ENCODE results near the gene POLE4.

The POLE4 gene

DNA sequence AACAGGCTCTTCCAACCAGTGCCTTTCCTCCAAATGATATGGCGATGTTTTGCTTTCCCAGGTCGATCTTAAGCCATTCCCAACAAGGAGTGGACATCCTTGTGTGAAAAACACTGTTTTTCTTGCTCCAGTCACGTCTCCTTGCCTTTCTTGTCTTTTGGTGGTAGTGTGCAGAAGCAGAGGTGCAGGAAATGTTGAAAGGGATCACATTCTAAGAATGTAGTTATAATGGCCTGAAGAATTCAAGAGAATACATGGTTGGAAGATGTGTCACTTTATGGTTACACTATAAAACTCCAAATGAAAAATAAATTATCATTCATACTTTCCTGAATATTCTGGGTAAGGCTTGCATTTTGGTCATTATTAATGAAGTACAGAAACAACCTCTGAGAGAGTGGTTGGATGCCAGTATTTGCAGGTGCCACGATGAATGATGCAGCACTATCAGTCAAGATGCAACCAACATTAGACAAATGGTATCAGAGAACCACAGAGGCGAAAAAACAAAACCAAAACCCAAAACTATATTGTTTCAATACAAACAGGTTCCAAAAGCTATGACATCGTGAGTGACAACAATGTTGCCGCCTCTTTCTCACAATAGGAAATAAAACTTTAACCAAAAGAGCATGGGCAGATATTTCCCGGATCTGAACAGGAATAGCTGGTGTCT, 27.5 kb upstream of the POLE4 start:
- TF ChIP-seq, protein P1, sequence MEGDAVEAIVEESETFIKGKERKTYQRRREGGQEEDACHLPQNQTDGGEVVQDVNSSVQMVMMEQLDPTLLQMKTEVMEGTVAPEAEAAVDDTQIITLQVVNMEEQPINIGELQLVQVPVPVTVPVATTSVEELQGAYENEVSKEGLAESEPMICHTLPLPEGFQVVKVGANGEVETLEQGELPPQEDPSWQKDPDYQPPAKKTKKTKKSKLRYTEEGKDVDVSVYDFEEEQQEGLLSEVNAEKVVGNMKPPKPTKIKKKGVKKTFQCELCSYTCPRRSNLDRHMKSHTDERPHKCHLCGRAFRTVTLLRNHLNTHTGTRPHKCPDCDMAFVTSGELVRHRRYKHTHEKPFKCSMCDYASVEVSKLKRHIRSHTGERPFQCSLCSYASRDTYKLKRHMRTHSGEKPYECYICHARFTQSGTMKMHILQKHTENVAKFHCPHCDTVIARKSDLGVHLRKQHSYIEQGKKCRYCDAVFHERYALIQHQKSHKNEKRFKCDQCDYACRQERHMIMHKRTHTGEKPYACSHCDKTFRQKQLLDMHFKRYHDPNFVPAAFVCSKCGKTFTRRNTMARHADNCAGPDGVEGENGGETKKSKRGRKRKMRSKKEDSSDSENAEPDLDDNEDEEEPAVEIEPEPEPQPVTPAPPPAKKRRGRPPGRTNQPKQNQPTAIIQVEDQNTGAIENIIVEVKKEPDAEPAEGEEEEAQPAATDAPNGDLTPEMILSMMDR (IDR thresholded peaks at IDR 0.05; ENCODE audit: poor library complexity, severe bottlenecking), result no peak
- no peak overlapping the region for H3K27ac ChIP-seq (ENCODE audit: poor library complexity, severe bottlenecking)
- no peak for ATAC-seq (ENCODE audit: low read depth)
- H3K36me3 ChIP-seq (ENCODE audit: low read depth), result no peaks in the 10 kb centered on the region
- H3K4me3 ChIP-seq (ENCODE audit: severe bottlenecking), result no peak overlapping the region
- H3K4me1 ChIP-seq (ENCODE audit: insufficient read depth, poor library complexity, severe bottlenecking), result peaks cover 3% of the 10 kb centered on the region
- DNase-seq (ENCODE audit: low spot score), result no peak
- no peaks in the 10 kb centered on the region for H3K27me3 ChIP-seq (ENCODE audit: insufficient read depth, poor library complexity, severe bottlenecking)
- H3K9me3 ChIP-seq (ENCODE audit: severe bottlenecking), result no peaks in the 10 kb centered on the region

DNA sequence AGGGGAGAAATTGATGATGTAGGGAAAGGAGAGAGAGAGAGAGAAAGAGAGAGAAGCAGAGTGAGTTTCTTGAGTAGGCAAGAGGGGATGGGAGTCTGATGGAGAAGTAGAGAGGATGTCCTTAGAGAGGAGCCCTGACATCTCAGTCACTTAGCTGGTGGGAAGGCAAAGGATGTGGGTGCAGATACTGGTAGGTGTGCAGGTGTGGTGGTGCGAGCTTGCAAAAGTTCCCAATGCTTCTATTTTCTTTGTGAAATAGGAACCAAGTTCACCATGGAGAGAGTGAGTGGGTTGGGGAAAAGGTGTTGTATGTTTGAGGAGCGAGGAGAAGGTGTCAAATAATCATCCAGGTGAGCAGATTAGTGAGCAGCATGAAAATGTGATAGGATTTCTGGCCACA, 26.5 kb upstream of the POLE4 start:
- Histone ChIP-seq H3K27me3 (ENCODE audit: insufficient read depth, poor library complexity, severe bottlenecking) (no peaks in the 10 kb centered on the region), H3K9me3 (ENCODE audit: severe bottlenecking) (no peaks in the 10 kb centered on the region), H3K4me3 (ENCODE audit: severe bottlenecking) (no peak overlapping the region), H3K36me3 (ENCODE audit: low read depth) (no peaks in the 10 kb centered on the region), H3K4me1 (ENCODE audit: insufficient read depth, poor library complexity, severe bottlenecking) (peaks cover 11% of the 10 kb centered on the region), H3K27ac (ENCODE audit: poor library complexity, severe bottlenecking) (no peak overlapping the region)
- DNase-seq (ENCODE audit: low spot score) (no peak), ATAC-seq (ENCODE audit: low read depth) (no peak)
- TF ChIP-seq, protein P1 (IDR thresholded peaks at IDR 0.05; ENCODE audit: poor library complexity, severe bottlenecking), result no peak

DNA sequence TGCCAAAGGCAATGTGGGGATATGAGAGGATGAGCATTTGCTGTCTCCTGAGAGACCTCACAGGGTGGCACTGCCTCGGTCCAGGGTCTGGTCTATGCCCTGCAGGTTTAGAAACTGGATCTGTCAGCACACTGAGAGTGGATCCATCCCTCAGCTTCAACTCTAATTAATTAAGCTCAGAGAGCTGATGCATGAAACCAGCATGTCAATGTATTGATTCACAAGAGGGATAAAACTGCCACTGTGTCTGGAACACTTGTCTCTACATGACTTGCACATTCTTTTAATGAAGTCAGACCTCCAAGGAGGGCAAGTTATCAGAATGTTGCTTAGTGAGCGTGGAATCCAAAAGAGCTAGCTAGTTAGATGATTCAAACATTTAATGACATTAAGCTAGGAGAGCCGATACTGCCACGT, 22.5 kb upstream of the POLE4 start:
- DNase-seq (ENCODE audit: low spot score), result no peak
- peaks cover 11% of the 10 kb centered on the region for H3K4me1 ChIP-seq (ENCODE audit: insufficient read depth, poor library complexity, severe bottlenecking)
- no peaks in the 10 kb centered on the region for H3K27me3 ChIP-seq (ENCODE audit: insufficient read depth, poor library complexity, severe bottlenecking)
- H3K27ac ChIP-seq (ENCODE audit: poor library complexity, severe bottlenecking), result peak overlapping the region; percentile 28
- TF ChIP-seq, protein P1 (IDR thresholded peaks at IDR 0.05; ENCODE audit: poor library complexity, severe bottlenecking), result no peak
- H3K4me3 ChIP-seq (ENCODE audit: severe bottlenecking), result no peak overlapping the region
- no peaks in the 10 kb centered on the region for H3K36me3 ChIP-seq (ENCODE audit: low read depth)
- H3K9me3 ChIP-seq (ENCODE audit: severe bottlenecking), result no peaks in the 10 kb centered on the region
- ATAC-seq (ENCODE audit: low read depth), result peak; percentile 93

GRCh38 chr2:74937221-74937880, 21.1 kb upstream of the POLE4 start:
- Histone ChIP-seq H3K4me1 (ENCODE audit: insufficient read depth, poor library complexity, severe bottlenecking) (peaks cover 11% of the 10 kb centered on the region), H3K4me3 (ENCODE audit: severe bottlenecking) (no peak overlapping the region), H3K27ac (ENCODE audit: poor library complexity, severe bottlenecking) (no peak overlapping the region), H3K9me3 (ENCODE audit: severe bottlenecking) (no peaks in the 10 kb centered on the region), H3K27me3 (ENCODE audit: insufficient read depth, poor library complexity, severe bottlenecking) (no peaks in the 10 kb centered on the region), H3K36me3 (ENCODE audit: low read depth) (no peaks in the 10 kb centered on the region)
- TF ChIP-seq, protein P1 (IDR thresholded peaks at IDR 0.05; ENCODE audit: poor library complexity, severe bottlenecking), result no peak
- ATAC-seq (ENCODE audit: low read depth) (no peak), DNase-seq (ENCODE audit: low spot score) (no peak)

- H3K27me3 ChIP-seq (ENCODE audit: insufficient read depth, poor library complexity, severe bottlenecking), result no peaks in the 10 kb centered on the region
- DNase-seq (ENCODE audit: low spot score) (no peak), ATAC-seq (ENCODE audit: low read depth) (no peak)
- TF ChIP-seq, protein P1 (IDR thresholded peaks at IDR 0.05; ENCODE audit: poor library complexity, severe bottlenecking), result no peak
- no peaks in the 10 kb centered on the region for H3K9me3 ChIP-seq (ENCODE audit: severe bottlenecking)
- H3K4me3 ChIP-seq (ENCODE audit: severe bottlenecking), result no peak overlapping the region
- H3K36me3 ChIP-seq (ENCODE audit: low read depth), result no peaks in the 10 kb centered on the region
- no peak overlapping the region for H3K27ac ChIP-seq (ENCODE audit: poor library complexity, severe bottlenecking)
- H3K4me1 ChIP-seq (ENCODE audit: insufficient read depth, poor library complexity, severe bottlenecking), result peaks cover 11% of the 10 kb centered on the region
These were observed 20.2 kb upstream of the POLE4 start for GRCh38 chr2:74938264-74938663.

Data from RWPE2 (cell line).